DOHH2 (cell line): ENCODE results near the gene RBKS.

Source experiments
- H3F3A ChIP-seq: fragments of 200-600 bp; sonication (generic), shearing (Covaris generic); 2 replicates; pipeline ENCODE4 v1.6.0; 2016; ENCODE audit warnings: antibody characterized with exemption, mild to moderate bottlenecking; ENCODE audit not compliant: control insufficient read depth, insufficient read depth
- H3K27ac ChIP-seq: fragments of 200-600 bp; sonication (generic); 2 replicates; pipeline ENCODE4 v1.5.1; 2014; ENCODE audit warnings: low read depth, mild to moderate bottlenecking, low read length, moderate library complexity
- H3K27me3 ChIP-seq: fragments of 200-600 bp; sonication (generic); 2 replicates; pipeline ENCODE4 v1.6.1; 2014; ENCODE audit warnings: mild to moderate bottlenecking, low read length, mixed read lengths; ENCODE audit not compliant: control insufficient read depth
- H3K36me3 ChIP-seq: fragments of 200-600 bp; sonication (generic); 2 replicates; pipeline ENCODE4 v1.6.1; 2014; ENCODE audit warnings: mild to moderate bottlenecking, low read length, moderate library complexity, mixed read lengths; ENCODE audit not compliant: control insufficient read depth
- H3K4me1 ChIP-seq: fragments of 200-600 bp; sonication (generic); 2 replicates; pipeline ENCODE4 v1.6.1; 2014; ENCODE audit warnings: mild to moderate bottlenecking, low read length, mixed read lengths; ENCODE audit not compliant: control insufficient read depth
- H3K4me2 ChIP-seq: fragments of 200-600 bp; sonication (generic); 2 replicates; pipeline ENCODE4 v1.6.0; 2014; ENCODE audit warnings: mild to moderate bottlenecking, low read length, moderate library complexity
- H3K4me3 ChIP-seq: fragments of 200-600 bp; sonication (generic); 2 replicates; pipeline ENCODE4 v1.5.1; 2014; ENCODE audit warnings: mild to moderate bottlenecking, low read length, mixed read lengths
- H3K79me2 ChIP-seq: fragments of 200-600 bp; sonication (generic); 2 replicates; pipeline ENCODE4 v1.6.1; 2014; ENCODE audit warnings: mild to moderate bottlenecking, low read length, mixed read lengths; ENCODE audit not compliant: control insufficient read depth
- H3K9me2 ChIP-seq: fragments of 200-600 bp; sonication (generic); replicated peaks from 2 replicates; pipeline ENCODE4 v1.6.1; 2014; ENCODE audit warnings: mild to moderate bottlenecking, low read length, mixed read lengths; ENCODE audit not compliant: control insufficient read depth
- H3K9me3 ChIP-seq: fragments of 200-600 bp; sonication (generic); 2 replicates; pipeline ENCODE4 v1.6.1; 2014; ENCODE audit warnings: antibody characterized with exemption, low read length, mixed read lengths; ENCODE audit not compliant: control insufficient read depth, insufficient read depth
- H4K20me1 ChIP-seq: fragments of 200-600 bp; sonication (generic); 2 replicates; pipeline ENCODE4 v1.6.0; 2014; ENCODE audit warnings: low read depth, mild to moderate bottlenecking, antibody characterized with exemption, low read length, moderate library complexity; ENCODE audit not compliant: control insufficient read depth, insufficient read depth
- EZH2phosphoT487 ChIP-seq: fragments of 200-600 bp; sonication (generic); IDR thresholded peaks from 2 replicates; pipeline ENCODE4 v1.6.1; 2017; ENCODE audit warnings: borderline replicate concordance, mild to moderate bottlenecking, antibody characterized with exemption, low read length, moderate library complexity, mixed read lengths
- TF ChIP-seq, protein P1 (sequence below): fragments of 200-600 bp; sonication (generic); IDR thresholded peaks from one replicate; pipeline ENCODE4 v1.5.1; 2014; ENCODE audit warnings: antibody characterized with exemption, mild to moderate bottlenecking, low read depth, low read length; ENCODE audit not compliant: poor library complexity, severe bottlenecking

Gene RBKS

DNA sequence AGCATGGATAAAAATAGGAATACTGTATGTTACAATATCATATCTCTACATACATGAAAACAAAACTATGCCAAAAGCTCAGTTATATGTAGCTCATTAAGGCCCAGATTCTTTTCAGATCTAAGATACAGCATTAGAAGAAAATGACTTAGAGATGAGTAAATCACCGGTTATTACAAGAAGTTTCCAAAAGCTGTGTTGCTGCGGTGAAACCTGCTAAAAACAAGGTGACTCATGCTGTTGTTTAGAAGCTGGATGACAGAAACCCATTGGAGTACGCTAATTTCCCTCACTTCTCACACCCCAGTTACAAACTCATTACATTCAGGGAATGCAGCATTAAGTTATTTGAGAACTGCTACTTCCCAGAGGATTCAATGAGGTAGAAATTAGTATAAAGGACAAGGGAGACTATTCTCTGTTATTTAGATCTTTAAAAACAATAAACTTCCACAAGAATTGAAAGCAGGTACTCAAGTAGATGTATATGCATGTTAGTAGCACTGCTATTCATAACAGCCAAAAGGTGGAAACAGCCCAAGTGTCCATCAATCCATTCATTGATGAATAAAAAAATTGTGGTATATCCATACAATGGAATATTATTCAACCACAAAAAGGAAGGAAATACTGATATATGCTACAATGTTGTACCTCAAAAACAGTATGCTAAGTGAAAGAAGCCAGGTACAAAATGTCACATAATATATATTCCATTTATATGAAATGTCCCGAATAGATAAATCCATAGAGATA is 32.6 kb downstream of the RBKS start:
- Histone ChIP-seq H3K4me1 (no peaks in the 10 kb centered on the region), H3K36me3 (no peaks in the 10 kb centered on the region), H3K27me3 (peaks cover 6% of the 10 kb centered on the region), H3F3A (no peaks in the 10 kb centered on the region), H3K79me2 (no peaks in the 10 kb centered on the region), H4K20me1 (no peaks in the 10 kb centered on the region), H3K4me3 (no peak overlapping the region), H3K27ac (no peak overlapping the region), H3K9me3 (no peaks in the 10 kb centered on the region), H3K9me2 (no peaks in the 10 kb centered on the region), H3K4me2 (no peak overlapping the region)
- TF ChIP-seq, protein P1, sequence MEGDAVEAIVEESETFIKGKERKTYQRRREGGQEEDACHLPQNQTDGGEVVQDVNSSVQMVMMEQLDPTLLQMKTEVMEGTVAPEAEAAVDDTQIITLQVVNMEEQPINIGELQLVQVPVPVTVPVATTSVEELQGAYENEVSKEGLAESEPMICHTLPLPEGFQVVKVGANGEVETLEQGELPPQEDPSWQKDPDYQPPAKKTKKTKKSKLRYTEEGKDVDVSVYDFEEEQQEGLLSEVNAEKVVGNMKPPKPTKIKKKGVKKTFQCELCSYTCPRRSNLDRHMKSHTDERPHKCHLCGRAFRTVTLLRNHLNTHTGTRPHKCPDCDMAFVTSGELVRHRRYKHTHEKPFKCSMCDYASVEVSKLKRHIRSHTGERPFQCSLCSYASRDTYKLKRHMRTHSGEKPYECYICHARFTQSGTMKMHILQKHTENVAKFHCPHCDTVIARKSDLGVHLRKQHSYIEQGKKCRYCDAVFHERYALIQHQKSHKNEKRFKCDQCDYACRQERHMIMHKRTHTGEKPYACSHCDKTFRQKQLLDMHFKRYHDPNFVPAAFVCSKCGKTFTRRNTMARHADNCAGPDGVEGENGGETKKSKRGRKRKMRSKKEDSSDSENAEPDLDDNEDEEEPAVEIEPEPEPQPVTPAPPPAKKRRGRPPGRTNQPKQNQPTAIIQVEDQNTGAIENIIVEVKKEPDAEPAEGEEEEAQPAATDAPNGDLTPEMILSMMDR: no peak

DNA sequence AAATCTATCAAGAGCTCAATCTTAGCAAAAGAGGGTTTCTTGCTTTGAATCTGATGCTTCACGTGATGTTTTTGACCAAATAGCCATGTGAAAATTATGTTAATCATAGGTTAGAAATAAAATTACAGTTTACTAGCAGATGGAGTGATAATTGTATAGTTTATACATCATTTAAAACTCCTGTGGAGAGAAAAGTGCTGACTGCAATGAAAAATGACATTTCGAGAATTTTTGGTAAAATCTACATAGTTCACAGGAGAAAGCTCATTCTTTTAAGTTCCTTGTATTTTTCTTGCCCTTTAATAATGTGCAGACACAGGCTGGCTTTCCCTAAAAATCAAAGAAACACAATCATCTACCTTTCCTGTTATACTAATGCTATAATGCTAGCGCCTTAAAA is 33.2 kb downstream of the RBKS start:
- H3K4me3 ChIP-seq: no peak overlapping the region
- no peaks in the 10 kb centered on the region for H3K9me3 ChIP-seq
- H3K4me2 ChIP-seq: no peak overlapping the region
- no peaks in the 10 kb centered on the region for H3K9me2 ChIP-seq
- H3F3A ChIP-seq: no peaks in the 10 kb centered on the region
- no peaks in the 10 kb centered on the region for H3K36me3 ChIP-seq
- H3K79me2 ChIP-seq: no peaks in the 10 kb centered on the region
- H4K20me1 ChIP-seq: no peaks in the 10 kb centered on the region
- no peak overlapping the region for H3K27ac ChIP-seq
- no peak for TF ChIP-seq EZH2phosphoT487
- TF ChIP-seq, protein P1: no peak
- H3K4me1 ChIP-seq: no peaks in the 10 kb centered on the region
- peaks cover 6% of the 10 kb centered on the region for H3K27me3 ChIP-seq

DNA sequence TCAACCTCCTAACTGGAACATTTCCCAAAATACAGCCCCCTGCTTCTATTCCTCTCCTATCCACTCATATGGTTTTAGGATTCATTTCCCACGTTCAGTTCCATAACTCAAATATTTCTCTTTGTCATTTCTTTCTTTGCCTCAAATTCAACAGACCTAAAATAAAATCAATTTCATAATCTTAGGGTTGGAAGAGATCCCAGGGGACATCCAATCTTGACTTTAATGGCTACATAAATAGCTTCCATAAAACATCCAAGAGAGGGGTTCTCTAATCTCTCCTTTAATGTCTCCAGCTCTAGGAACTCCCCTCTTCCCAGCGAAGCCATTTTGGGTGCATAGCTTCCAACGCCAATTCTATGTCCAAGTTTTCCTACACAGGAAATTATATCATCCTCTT is 33.8 kb downstream of the RBKS start:
- peaks cover 6% of the 10 kb centered on the region for H3K27me3 ChIP-seq
- H3K27ac ChIP-seq: no peak overlapping the region
- no peaks in the 10 kb centered on the region for H3K4me1 ChIP-seq
- no peaks in the 10 kb centered on the region for H3F3A ChIP-seq
- H3K4me3 ChIP-seq: no peak overlapping the region
- no peaks in the 10 kb centered on the region for H3K36me3 ChIP-seq
- TF ChIP-seq EZH2phosphoT487: no peak
- TF ChIP-seq, protein P1: no peak
- H3K79me2 ChIP-seq: no peaks in the 10 kb centered on the region
- H3K9me2 ChIP-seq: no peaks in the 10 kb centered on the region
- H4K20me1 ChIP-seq: no peaks in the 10 kb centered on the region
- no peaks in the 10 kb centered on the region for H3K9me3 ChIP-seq
- no peak overlapping the region for H3K4me2 ChIP-seq
